H9 (cell line): Measurements from ENCODE around the gene PACS1. TPM values are rescaled to one million over a fixed set of nuclear protein-coding genes. Genes with fewer than 3 reads are reported as not detected.

Experiments
- DNase-seq: peaks from one replicate; pipeline ENCODE4 v3.0.0-alpha.2; 2017
- H2AFZ ChIP-seq: one replicate; pipeline ENCODE4 v1.6.1; 2013; ENCODE audit warnings: mild to moderate bottlenecking, low read length, control low read depth, moderate library complexity
- H2AK5ac ChIP-seq: 2 replicates; pipeline ENCODE4 v1.6.1; 2013; ENCODE audit warnings: low read length, control low read depth, mixed read lengths; ENCODE audit not compliant: insufficient read length
- H2BK120ac ChIP-seq: one replicate; pipeline ENCODE4 v1.6.1; 2013; ENCODE audit warnings: low read depth, mild to moderate bottlenecking, low read length, control low read depth, inconsistent platforms; ENCODE audit not compliant: poor library complexity, severe bottlenecking
- H2BK12ac ChIP-seq: 2 replicates; pipeline ENCODE4 v1.6.1; 2013; ENCODE audit warnings: low read length, control low read depth, mixed read lengths, low read depth; ENCODE audit not compliant: insufficient read length
- H2BK15ac ChIP-seq: 2 replicates; pipeline ENCODE4 v1.6.1; 2013; ENCODE audit warnings: low read depth, low read length, control low read depth
- H2BK20ac ChIP-seq: one replicate; pipeline ENCODE4 v1.6.1; 2013; ENCODE audit warnings: low read depth, mild to moderate bottlenecking, low read length, control low read depth, inconsistent platforms; ENCODE audit not compliant: poor library complexity, severe bottlenecking
- H2BK5ac ChIP-seq: 2 replicates; pipeline ENCODE4 v1.6.1; 2013; ENCODE audit warnings: low read length, control low read depth, mixed read lengths; ENCODE audit not compliant: insufficient read length
- H3K14ac ChIP-seq: 2 replicates; pipeline ENCODE4 v1.6.1; 2013; ENCODE audit warnings: low read length, control low read depth; ENCODE audit not compliant: insufficient read depth
- H3K18ac ChIP-seq: 2 replicates; pipeline ENCODE4 v1.6.1; 2013; ENCODE audit warnings: low read depth, mild to moderate bottlenecking, mixed read lengths, low read length, control low read depth; ENCODE audit not compliant: insufficient read length
- H3K23ac ChIP-seq: 2 replicates; pipeline ENCODE4 v1.6.1; 2013; ENCODE audit warnings: low read length, control low read depth, mixed read lengths, low read depth; ENCODE audit not compliant: insufficient read length
- H3K23me2 ChIP-seq: 2 replicates; pipeline ENCODE4 v1.6.1; 2013; ENCODE audit warnings: low read depth, mild to moderate bottlenecking, mixed read lengths, low read length, control low read depth; ENCODE audit not compliant: insufficient read length, poor library complexity, severe bottlenecking
- H3K27ac ChIP-seq: 2 replicates; pipeline ENCODE4 v1.5.1; 2013; ENCODE audit warnings: low read length, control low read depth, mixed read lengths, low read depth; ENCODE audit not compliant: insufficient read length
- H3K27me3 ChIP-seq: 2 replicates; pipeline ENCODE4 v1.6.1; 2013; ENCODE audit warnings: low read length, control low read depth, inconsistent platforms; ENCODE audit not compliant: insufficient read depth
- H3K4ac ChIP-seq: 2 replicates; pipeline ENCODE4 v1.6.1; 2013; ENCODE audit warnings: low read depth, mild to moderate bottlenecking, control low read depth, inconsistent platforms, low read length, moderate library complexity
- H3K4me1 ChIP-seq: 2 replicates; pipeline ENCODE4 v1.6.1; 2013; ENCODE audit warnings: low read length, control low read depth, inconsistent platforms; ENCODE audit not compliant: insufficient read depth
- H3K4me2 ChIP-seq: 2 replicates; pipeline ENCODE4 v1.6.1; 2013; ENCODE audit warnings: low read length, control low read depth, mixed read lengths; ENCODE audit not compliant: insufficient read length, insufficient read depth
- H3K56ac ChIP-seq: 2 replicates; pipeline ENCODE4 v1.6.1; 2013; ENCODE audit warnings: low read depth, mild to moderate bottlenecking, mixed read lengths, low read length, control low read depth; ENCODE audit not compliant: insufficient read length
- H3K79me1 ChIP-seq: 2 replicates; pipeline ENCODE4 v1.6.1; 2013; ENCODE audit warnings: low read depth, mild to moderate bottlenecking, moderate library complexity, low read length, control low read depth, inconsistent platforms; ENCODE audit not compliant: insufficient read depth, poor library complexity, severe bottlenecking
- H3K79me2 ChIP-seq: 2 replicates; pipeline ENCODE4 v1.6.1; 2013; ENCODE audit warnings: low read length, control low read depth, inconsistent platforms; ENCODE audit not compliant: insufficient read depth
- H3K9ac ChIP-seq: 2 replicates; pipeline ENCODE4 v1.6.1; 2013; ENCODE audit warnings: low read length, control low read depth, mixed read lengths; ENCODE audit not compliant: insufficient read length; ENCODE audit errors: extremely low read depth
- H3K9me3 ChIP-seq: one replicate; pipeline ENCODE4 v1.6.1; 2013; ENCODE audit warnings: low read depth, low read length, inconsistent platforms; ENCODE audit not compliant: control insufficient read depth
- H3T11ph ChIP-seq: one replicate; pipeline ENCODE4 v1.6.1; 2013; ENCODE audit warnings: mild to moderate bottlenecking, low read length, control low read depth, inconsistent platforms
- H4K20me1 ChIP-seq: one replicate; pipeline ENCODE4 v1.6.1; 2013; ENCODE audit not compliant: control insufficient read depth, insufficient read length, insufficient read depth
- H4K5ac ChIP-seq: 2 replicates; pipeline ENCODE4 v1.6.1; 2013; ENCODE audit warnings: low read depth, mild to moderate bottlenecking, mixed read lengths, low read length, control low read depth; ENCODE audit not compliant: insufficient read length
- H4K8ac ChIP-seq: replicated peaks from 2 replicates; pipeline ENCODE4 v1.6.1; 2013; ENCODE audit warnings: low read length, control low read depth, mixed read lengths, low read depth; ENCODE audit not compliant: insufficient read length
- H4K91ac ChIP-seq: 2 replicates; pipeline ENCODE4 v1.6.1; 2013; ENCODE audit warnings: low read depth, mild to moderate bottlenecking, moderate library complexity, mixed read lengths, low read length, control low read depth; ENCODE audit not compliant: insufficient read length
- H3K27ac Mint-ChIP-seq, 3 experiments: 2 replicates in 2 of 3; 3 replicates in 1 of 3; pipeline ENCODE4 v1.8.0; 2020 to 2021; ENCODE audit warnings: mixed read lengths in 3 of 3, mild to moderate bottlenecking in 1 of 3, moderate library complexity in 1 of 3
- H3K27me3 Mint-ChIP-seq: 2 replicates; pipeline ENCODE4 v1.8.0; 2021; ENCODE audit warnings: low read depth, mild to moderate bottlenecking, moderate library complexity, mixed read lengths
- H3K36me3 Mint-ChIP-seq, 3 experiments: 2 replicates in 2 of 3; 3 replicates in 1 of 3; pipeline ENCODE4 v1.8.0; 2020 to 2021; ENCODE audit warnings: low read depth in 3 of 3, mixed read lengths in 3 of 3; ENCODE audit not compliant: insufficient read depth in 1 of 3
- H3K4me1 Mint-ChIP-seq, 2 experiments: 2 replicates each; pipeline ENCODE4 v1.8.0; 2020; ENCODE audit warnings: mixed read lengths in 2 of 2
- H3K4me3 Mint-ChIP-seq, 2 experiments: 2 replicates in 1 of 2; 3 replicates in 1 of 2; pipeline ENCODE4 v1.8.0; 2020 to 2021; ENCODE audit warnings: mild to moderate bottlenecking in 2 of 2, mixed read lengths in 2 of 2, moderate library complexity in 1 of 2
- H3K9me3 Mint-ChIP-seq, 2 experiments: 2 replicates in 1 of 2; 3 replicates in 1 of 2; pipeline ENCODE4 v1.8.0; 2020; ENCODE audit warnings: mild to moderate bottlenecking in 2 of 2, mixed read lengths in 2 of 2, moderate library complexity in 1 of 2
- WGBS: extraction: QIAGEN DNeasy Blood & Tissue Kit; methylation state at CpG from one replicate; pipeline ENCODE4 v1.1.7; 2013; ENCODE audit warnings: missing lambda C conversion rate, low lambda C conversion rate, mixed read lengths; ENCODE audit not compliant: insufficient read length; ENCODE audit errors: extremely low coverage; 5-methylcytosine and 5-hydroxymethylcytosine counted together
- total RNA-seq: library from RNA; stranded (reverse); gene quantifications from 2 replicates; pipeline ENCODE4 v1.2.1, GENCODE V29; 2021
- TF ChIP-seq, protein P1 (sequence below): fragments of 200-600 bp; sonication (generic); conservative IDR thresholded peaks from 3 replicates; pipeline ENCODE4 v1.8.0; 2021; ENCODE audit warnings: antibody characterized with exemption, mild to moderate bottlenecking

The PACS1 gene
- total RNA-seq, 1 experiment from 2014 or later: 35.5 TPM

DNA sequence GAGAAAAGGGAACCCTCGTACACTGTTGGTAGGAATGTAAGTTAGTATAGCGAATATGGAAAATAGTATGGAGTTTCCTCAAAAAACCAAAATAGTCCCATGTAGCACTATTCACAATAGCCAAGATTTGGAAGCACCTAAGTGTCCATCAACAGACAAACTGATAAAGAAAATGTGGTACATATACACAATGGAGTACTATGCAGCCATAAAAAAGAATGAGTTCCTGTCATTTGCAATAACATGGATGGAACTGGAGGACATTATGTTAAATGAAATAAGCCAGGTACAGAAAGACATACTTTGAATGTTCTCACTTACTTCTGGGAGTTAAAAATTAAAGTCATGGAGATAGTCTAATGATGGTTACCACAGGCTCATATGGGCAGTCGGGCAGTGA is 134.3 kb downstream of the PACS1 start:
- no CpG with 5 or more reads among the region's 3 CpGs for WGBS
- Histone ChIP-seq H4K20me1 (no peaks in the 10 kb centered on the region), H3K56ac (no peak overlapping the region)

More for the DNA sequence above, 134.3 kb downstream of the PACS1 start:
- no peak overlapping the region for H3T11ph ChIP-seq
- Mint-ChIP-seq H3K27me3 (no peaks in the 10 kb centered on the region), H3K4me1 (no peaks in the 10 kb centered on the region), H3K36me3 (peaks cover 3 to 14% (median 13%) of the 10 kb centered on the region in 3 experiments), H3K4me3 (no peak overlapping the region), H3K27ac (no peak overlapping the region), H3K9me3 (peaks cover 24 to 37% of the 10 kb centered on the region in 2 experiments)
- H2BK15ac ChIP-seq: no peak overlapping the region
- no peak overlapping the region for H2BK5ac ChIP-seq
- H3K4me2 ChIP-seq: no peak overlapping the region
- H3K27ac ChIP-seq: no peak overlapping the region
- no peak overlapping the region for H2AK5ac ChIP-seq
- no peak overlapping the region for H2BK12ac ChIP-seq
- no peaks in the 10 kb centered on the region for H3K79me1 ChIP-seq
- no peak overlapping the region for H2BK20ac ChIP-seq
- no peak overlapping the region for H3K14ac ChIP-seq
- H3K9me3 ChIP-seq: no peaks in the 10 kb centered on the region
- H3K9ac ChIP-seq: no peak overlapping the region
- no peak overlapping the region for H4K8ac ChIP-seq
- TF ChIP-seq, protein P1, sequence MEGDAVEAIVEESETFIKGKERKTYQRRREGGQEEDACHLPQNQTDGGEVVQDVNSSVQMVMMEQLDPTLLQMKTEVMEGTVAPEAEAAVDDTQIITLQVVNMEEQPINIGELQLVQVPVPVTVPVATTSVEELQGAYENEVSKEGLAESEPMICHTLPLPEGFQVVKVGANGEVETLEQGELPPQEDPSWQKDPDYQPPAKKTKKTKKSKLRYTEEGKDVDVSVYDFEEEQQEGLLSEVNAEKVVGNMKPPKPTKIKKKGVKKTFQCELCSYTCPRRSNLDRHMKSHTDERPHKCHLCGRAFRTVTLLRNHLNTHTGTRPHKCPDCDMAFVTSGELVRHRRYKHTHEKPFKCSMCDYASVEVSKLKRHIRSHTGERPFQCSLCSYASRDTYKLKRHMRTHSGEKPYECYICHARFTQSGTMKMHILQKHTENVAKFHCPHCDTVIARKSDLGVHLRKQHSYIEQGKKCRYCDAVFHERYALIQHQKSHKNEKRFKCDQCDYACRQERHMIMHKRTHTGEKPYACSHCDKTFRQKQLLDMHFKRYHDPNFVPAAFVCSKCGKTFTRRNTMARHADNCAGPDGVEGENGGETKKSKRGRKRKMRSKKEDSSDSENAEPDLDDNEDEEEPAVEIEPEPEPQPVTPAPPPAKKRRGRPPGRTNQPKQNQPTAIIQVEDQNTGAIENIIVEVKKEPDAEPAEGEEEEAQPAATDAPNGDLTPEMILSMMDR: no peak
- no peak overlapping the region for H3K4ac ChIP-seq
- H3K23ac ChIP-seq: no peak overlapping the region
- H3K4me1 ChIP-seq: no peaks in the 10 kb centered on the region
- no peaks in the 10 kb centered on the region for H3K27me3 ChIP-seq
- no peak overlapping the region for H4K91ac ChIP-seq
- H3K23me2 ChIP-seq: no peaks in the 10 kb centered on the region
- H4K5ac ChIP-seq: no peak overlapping the region
- no peak overlapping the region for H2AFZ ChIP-seq
- no peak overlapping the region for H2BK120ac ChIP-seq
- H3K18ac ChIP-seq: no peak overlapping the region
- no peak for DNase-seq
- H3K79me2 ChIP-seq: no peaks in the 10 kb centered on the region
